ENCODE results near the gene METTL9. TPM values are rescaled to one million over a fixed set of nuclear protein-coding genes. Genes with fewer than 3 reads are reported as not detected.

Gene METTL9
- total and polyA plus RNA-seq, 2 of the 13 experiments (the other 11 are each of a cell fraction or from before 2014, with no cell fraction given), result 123 to 204 TPM

DNA sequence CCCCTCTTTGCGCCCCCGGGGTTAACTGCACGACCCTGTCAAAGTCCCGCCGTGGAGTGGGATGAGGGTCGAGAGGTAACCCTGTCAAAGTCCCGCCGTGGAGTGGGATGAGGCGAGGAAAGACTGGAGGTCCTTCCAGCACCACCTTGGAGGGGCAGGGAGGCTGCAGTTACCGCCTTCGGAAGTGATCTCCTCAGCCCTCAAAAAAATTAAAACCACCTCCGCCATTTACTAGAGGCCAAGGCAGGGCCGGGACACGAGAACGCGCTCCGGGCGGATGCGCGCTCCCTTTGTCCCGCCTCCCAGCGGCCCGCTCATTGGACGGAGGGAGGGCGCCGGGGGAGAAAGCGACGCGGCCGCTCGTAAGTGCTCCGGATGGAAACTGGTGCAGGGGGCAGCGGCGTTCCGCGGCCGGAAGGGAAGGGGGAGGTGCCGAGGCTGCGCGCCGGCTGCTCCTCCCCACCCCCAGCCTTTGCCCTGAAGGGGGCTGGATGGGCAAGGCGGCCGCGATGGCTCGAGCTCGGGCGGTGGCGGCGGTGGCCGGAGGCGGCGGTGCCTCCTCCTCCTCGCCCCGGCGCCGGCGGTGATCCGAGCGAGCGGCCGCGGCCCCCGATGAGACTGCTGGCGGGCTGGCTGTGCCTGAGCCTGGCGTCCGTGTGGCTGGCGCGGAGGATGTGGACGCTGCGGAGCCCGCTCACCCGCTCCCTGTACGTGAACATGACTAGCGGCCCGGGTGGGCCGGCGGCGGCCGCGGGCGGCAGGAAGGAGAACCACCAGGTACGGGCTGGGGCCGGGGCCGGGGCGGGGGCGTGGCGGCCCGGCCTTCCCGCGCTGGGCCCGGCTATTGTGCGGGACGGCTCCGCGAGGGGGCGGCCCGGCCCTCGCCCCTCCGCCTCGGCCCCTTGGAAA, at the start of gene METTL9 (continued):
- TF ChIP-seq, protein P1, sequence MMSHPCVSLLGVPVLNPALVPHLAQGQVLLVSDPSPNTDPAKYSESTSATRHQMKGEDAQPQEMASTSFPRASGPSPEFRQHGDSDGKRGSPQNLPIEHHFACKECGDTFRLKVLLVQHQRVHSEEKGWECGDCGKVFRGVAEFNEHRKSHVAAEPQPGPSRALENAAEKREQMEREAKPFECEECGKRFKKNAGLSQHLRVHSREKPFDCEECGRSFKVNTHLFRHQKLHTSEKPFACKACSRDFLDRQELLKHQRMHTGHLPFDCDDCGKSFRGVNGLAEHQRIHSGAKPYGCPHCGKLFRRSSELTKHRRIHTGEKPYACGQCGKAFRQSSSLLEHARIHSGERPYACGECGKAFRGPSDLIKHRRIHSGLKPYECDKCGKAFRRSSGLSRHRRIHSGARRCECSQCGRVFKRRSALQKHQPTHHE (CRISPR knock-in tag; IDR thresholded peaks at IDR 0.05; ENCODE audit: borderline replicate concordance), result peak; percentile 98
- peak; percentile 98 for TF ChIP-seq SAP130 (CRISPR knock-in tag; IDR thresholded peaks at IDR 0.05; ENCODE audit: low read depth)
- peak; percentile 95 for TF ChIP-seq MYNN (CRISPR knock-in tag; IDR thresholded peaks at IDR 0.05; ENCODE audit: low read depth)
- TF ChIP-seq, protein P2, sequence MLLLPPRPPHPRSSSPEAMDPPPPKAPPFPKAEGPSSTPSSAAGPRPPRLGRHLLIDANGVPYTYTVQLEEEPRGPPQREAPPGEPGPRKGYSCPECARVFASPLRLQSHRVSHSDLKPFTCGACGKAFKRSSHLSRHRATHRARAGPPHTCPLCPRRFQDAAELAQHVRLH (CRISPR knock-in tag; IDR thresholded peaks at IDR 0.05; ENCODE audit: borderline replicate concordance, low read depth), result peak; percentile 99
- no peak for TF ChIP-seq ZNF326 (CRISPR knock-in tag; IDR thresholded peaks at IDR 0.05; ENCODE audit: borderline replicate concordance)
- TF ChIP-seq, protein P3, sequence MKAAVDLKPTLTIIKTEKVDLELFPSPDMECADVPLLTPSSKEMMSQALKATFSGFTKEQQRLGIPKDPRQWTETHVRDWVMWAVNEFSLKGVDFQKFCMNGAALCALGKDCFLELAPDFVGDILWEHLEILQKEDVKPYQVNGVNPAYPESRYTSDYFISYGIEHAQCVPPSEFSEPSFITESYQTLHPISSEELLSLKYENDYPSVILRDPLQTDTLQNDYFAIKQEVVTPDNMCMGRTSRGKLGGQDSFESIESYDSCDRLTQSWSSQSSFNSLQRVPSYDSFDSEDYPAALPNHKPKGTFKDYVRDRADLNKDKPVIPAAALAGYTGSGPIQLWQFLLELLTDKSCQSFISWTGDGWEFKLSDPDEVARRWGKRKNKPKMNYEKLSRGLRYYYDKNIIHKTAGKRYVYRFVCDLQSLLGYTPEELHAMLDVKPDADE (CRISPR knock-in tag; IDR thresholded peaks at IDR 0.05), result peak; percentile 25; the same call in 1 of the 2 replicates
- TF ChIP-seq, protein P4, sequence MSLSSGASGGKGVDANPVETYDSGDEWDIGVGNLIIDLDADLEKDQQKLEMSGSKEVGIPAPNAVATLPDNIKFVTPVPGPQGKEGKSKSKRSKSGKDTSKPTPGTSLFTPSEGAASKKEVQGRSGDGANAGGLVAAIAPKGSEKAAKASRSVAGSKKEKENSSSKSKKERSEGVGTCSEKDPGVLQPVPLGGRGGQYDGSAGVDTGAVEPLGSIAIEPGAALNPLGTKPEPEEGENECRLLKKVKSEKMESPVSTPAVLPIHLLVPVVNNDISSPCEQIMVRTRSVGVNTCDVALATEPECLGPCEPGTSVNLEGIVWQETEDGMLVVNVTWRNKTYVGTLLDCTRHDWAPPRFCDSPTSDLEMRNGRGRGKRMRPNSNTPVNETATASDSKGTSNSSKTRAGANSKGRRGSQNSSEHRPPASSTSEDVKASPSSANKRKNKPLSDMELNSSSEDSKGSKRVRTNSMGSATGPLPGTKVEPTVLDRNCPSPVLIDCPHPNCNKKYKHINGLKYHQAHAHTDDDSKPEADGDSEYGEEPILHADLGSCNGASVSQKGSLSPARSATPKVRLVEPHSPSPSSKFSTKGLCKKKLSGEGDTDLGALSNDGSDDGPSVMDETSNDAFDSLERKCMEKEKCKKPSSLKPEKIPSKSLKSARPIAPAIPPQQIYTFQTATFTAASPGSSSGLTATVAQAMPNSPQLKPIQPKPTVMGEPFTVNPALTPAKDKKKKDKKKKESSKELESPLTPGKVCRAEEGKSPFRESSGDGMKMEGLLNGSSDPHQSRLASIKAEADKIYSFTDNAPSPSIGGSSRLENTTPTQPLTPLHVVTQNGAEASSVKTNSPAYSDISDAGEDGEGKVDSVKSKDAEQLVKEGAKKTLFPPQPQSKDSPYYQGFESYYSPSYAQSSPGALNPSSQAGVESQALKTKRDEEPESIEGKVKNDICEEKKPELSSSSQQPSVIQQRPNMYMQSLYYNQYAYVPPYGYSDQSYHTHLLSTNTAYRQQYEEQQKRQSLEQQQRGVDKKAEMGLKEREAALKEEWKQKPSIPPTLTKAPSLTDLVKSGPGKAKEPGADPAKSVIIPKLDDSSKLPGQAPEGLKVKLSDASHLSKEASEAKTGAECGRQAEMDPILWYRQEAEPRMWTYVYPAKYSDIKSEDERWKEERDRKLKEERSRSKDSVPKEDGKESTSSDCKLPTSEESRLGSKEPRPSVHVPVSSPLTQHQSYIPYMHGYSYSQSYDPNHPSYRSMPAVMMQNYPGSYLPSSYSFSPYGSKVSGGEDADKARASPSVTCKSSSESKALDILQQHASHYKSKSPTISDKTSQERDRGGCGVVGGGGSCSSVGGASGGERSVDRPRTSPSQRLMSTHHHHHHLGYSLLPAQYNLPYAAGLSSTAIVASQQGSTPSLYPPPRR (CRISPR knock-in tag; IDR thresholded peaks at IDR 0.05; ENCODE audit: borderline replicate concordance), result peak; percentile 94
- TF ChIP-seq ZNF333 (CRISPR knock-in tag; IDR thresholded peaks at IDR 0.05; ENCODE audit: borderline replicate concordance), result peak; percentile 91; the same call in 1 of the 2 replicates
- no peak; the same call in 1 of the 2 replicates for TF ChIP-seq ZNF83 (CRISPR knock-in tag; IDR thresholded peaks at IDR 0.05; ENCODE audit: borderline replicate concordance)
- peak; percentile 82; the same call in 1 of the 2 replicates for TF ChIP-seq ARID3A (IDR thresholded peaks at IDR 0.05; ENCODE audit: low read depth, low read length)
- TF ChIP-seq NKX3-1 (CRISPR knock-in tag; IDR thresholded peaks at IDR 0.05), result no peak; the same call in 1 of the 2 replicates
- no peak for TF ChIP-seq ZFAT (CRISPR knock-in tag; conservative IDR thresholded peaks at IDR 0.05)
- peak; percentile 96 for TF ChIP-seq SP5 (CRISPR knock-in tag; IDR thresholded peaks at IDR 0.05; ENCODE audit: borderline replicate concordance, low read depth)
- TF ChIP-seq PRDM10 (CRISPR knock-in tag; IDR thresholded peaks at IDR 0.05; ENCODE audit: low read depth), result peak; percentile 92

All from HepG2 (cell line).